ENCODE data around the gene IL36B. TPM values are rescaled to one million over a fixed set of nuclear protein-coding genes. Genes with fewer than 3 reads are reported as not detected.

The IL36B gene
- total RNA-seq, 4 donors from 2014 or later, result not detected

GRCh38 chr2:113079131-113079530 lies 26.5 kb upstream of the IL36B start:
- TF ChIP-seq CTCF (IDR thresholded peaks at IDR 0.05; ENCODE audit: low read depth), result no peak

- TF ChIP-seq CTCF (IDR thresholded peaks at IDR 0.05; ENCODE audit: low read depth), result no peak
These were observed 25.7 kb upstream of the IL36B start for GRCh38 chr2:113078350-113078839.

DNA sequence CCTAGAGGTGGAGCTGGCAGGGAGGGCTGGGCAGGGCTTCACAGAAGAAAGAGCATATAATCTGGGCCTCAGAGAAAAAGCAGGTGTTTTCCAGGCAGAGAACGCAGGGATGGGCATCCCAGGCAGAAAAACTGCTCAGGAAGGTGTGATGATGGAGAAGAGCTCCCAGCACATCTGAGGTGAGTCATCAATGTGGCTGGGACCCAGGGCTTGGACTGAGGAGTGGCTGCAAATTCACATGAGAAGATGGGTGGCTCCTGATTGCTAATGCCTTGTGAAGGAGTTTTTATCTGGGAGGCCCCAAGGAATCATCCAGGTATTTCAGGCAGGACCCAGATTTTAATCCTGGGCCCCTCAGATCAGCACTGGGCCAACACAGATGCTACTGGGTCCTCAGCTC lies 25.3 kb upstream of the IL36B start:
- TF ChIP-seq CTCF (IDR thresholded peaks at IDR 0.05; ENCODE audit: low read depth), result no peak

GRCh38 chr2:113076954-113077669 lies 24.4 kb upstream of the IL36B start:
- TF ChIP-seq CTCF (IDR thresholded peaks at IDR 0.05; ENCODE audit: low read depth), result no peak

- TF ChIP-seq CTCF (IDR thresholded peaks at IDR 0.05; ENCODE audit: low read depth), result no peak
These were observed 22.9 kb upstream of the IL36B start for GRCh38 chr2:113075600-113075999.

DNA sequence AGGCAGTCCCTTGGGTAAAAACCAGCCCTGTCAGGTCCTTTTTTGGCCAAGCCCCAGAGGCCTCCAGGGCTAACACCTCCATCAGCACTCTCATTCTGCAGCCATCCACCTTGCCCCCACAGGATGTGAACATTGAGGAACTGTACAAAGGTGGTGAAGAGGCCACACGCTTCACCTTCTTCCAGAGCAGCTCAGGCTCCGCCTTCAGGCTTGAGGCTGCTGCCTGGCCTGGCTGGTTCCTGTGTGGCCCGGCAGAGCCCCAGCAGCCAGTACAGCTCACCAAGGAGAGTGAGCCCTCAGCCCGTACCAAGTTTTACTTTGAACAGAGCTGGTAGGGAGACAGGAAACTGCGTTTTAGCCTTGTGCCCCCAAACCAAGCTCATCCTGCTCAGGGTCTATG lies 22.4 kb upstream of the IL36B start:
- no peak for TF ChIP-seq CTCF (IDR thresholded peaks at IDR 0.05; ENCODE audit: low read depth)

- no peak for TF ChIP-seq CTCF (IDR thresholded peaks at IDR 0.05; ENCODE audit: low read depth)
These were observed 20.7 kb upstream of the IL36B start for GRCh38 chr2:113073325-113073834.

Data from subcutaneous adipose tissue (tissue), 4 donors.